ENCODE data around the gene MYL12B.
"Not testable (repeated sequence)": the region's sequence is repeated elsewhere in the genome, so short reads cannot be mapped to it uniquely, and the experiment has no call there.

The MYL12B gene

GRCh38 chr18:3305933-3306332 is 44.0 kb downstream of the MYL12B start:
- CTCF ChIA-PET = interaction anchor here (1.3 kb wide), 1 partner anchor 360 kb away, joined by 5 read pairs; no protein-coding TSS in a partner anchor
- POLR2A ChIA-PET = interaction anchor here (0.6 kb wide), 1 partner anchor 227 kb away, joined by 3 read pairs; no protein-coding TSS in a partner anchor
- no peak overlapping the region for H3K4me3 ChIP-seq (ENCODE audit: low read depth, low read length)
- no peak for TF ChIP-seq CTCF (IDR thresholded peaks at IDR 0.05; ENCODE audit: insufficient read depth, low read length, missing control alignments)
- no peak for DNase-seq (ENCODE audit: low read depth, low spot score)

DNA sequence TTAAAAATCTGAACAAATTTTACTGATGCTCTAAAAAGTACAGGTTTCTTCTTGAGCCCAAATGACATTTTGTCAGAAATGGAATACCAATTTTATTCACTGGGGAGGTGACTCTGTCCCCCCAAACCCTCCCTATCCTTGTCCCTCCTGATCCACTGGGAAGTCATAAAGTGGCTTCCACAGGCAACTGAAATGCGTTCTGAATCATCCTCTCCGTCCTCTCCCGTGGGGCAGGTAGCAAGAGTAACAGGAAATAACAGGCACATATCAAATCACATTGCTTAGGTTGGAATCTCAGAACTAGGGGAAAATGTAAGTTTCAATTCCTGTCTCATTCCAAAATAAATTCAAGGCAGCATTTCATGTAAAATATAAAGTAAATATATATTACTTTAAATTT is 44.5 kb downstream of the MYL12B start:
- CTCF ChIA-PET = interaction anchor here (1.3 kb wide), 1 partner anchor 360 kb away, joined by 5 read pairs; no protein-coding TSS in a partner anchor
- no peak for TF ChIP-seq CTCF (IDR thresholded peaks at IDR 0.05; ENCODE audit: insufficient read depth, low read length, missing control alignments)
- DNase-seq (ENCODE audit: low read depth, low spot score) = no peak
- H3K4me3 ChIP-seq (ENCODE audit: low read depth, low read length) = no peak overlapping the region
- POLR2A ChIA-PET = interaction anchor here (0.6 kb wide), 1 partner anchor 226 kb away, joined by 3 read pairs; no protein-coding TSS in a partner anchor

DNA sequence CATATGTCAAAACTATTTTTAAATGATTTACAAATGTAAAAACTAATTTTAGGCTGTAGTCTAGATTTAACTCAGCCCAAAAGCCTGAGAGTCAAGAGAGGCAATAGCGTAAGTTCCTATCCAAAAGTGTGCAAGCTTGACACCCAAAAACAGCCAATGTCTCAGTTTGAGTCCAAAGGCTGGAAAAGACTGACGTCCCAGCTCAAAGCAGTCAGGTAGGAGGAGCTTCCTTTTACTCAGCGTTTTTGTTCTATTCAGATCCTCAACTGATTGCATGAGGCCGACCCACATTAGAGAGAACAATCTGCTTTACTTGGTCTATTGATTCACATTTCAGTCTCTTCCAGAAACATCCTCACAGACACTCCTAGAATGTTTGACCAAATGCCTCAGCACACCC is 51.8 kb downstream of the MYL12B start:
- TF ChIP-seq CTCF (IDR thresholded peaks at IDR 0.05; ENCODE audit: insufficient read depth, low read length, missing control alignments) = no peak
- POLR2A ChIA-PET = no interaction called here
- no peak for DNase-seq (ENCODE audit: low read depth, low spot score)
- no peak overlapping the region for H3K4me3 ChIP-seq (ENCODE audit: low read depth, low read length)
- CTCF ChIA-PET = interaction anchor here (1.6 kb wide), 1 partner anchor 353 kb away, joined by 4 read pairs; no protein-coding TSS in a partner anchor

DNA sequence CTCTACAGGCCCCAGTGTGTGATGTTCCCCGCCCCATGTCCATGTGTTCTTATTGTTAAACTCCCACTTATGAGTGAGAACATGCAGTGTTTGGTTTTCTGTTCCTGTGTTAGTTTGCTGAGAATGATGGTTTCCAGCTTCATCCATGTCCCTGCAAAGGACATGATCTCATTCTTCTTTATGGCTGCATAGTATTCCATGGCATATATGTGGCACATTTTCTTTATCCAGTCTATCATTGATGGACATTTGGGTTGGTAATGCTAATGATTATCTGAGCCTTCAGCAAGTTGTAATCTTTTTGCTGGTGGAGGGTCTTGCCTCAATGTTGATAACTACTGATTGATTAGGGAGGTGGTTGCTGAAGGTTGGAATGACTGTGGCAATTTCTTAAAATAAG is 53.4 kb downstream of the MYL12B start:
- CTCF ChIA-PET; POLR2A ChIA-PET; DNase-seq (ENCODE audit: low read depth, low spot score): not testable (repeated sequence)

GRCh38 chr18:3319399-3319798 is 57.5 kb downstream of the MYL12B start:
- POLR2A ChIA-PET = no interaction called here
- no peak overlapping the region for H3K4me3 ChIP-seq (ENCODE audit: low read depth, low read length)
- TF ChIP-seq CTCF (IDR thresholded peaks at IDR 0.05; ENCODE audit: insufficient read depth, low read length, missing control alignments) = no peak
- DNase-seq (ENCODE audit: low read depth, low spot score) = no peak
- CTCF ChIA-PET = interaction anchor here (3.0 kb wide), 1 partner anchor 22 kb away, joined by 9 read pairs; no protein-coding TSS in a partner anchor

More for the DNA sequence above, 53.4 kb downstream of the MYL12B start:
- H3K4me3 ChIP-seq (ENCODE audit: low read depth, low read length) = not testable (repeated sequence)

DNA sequence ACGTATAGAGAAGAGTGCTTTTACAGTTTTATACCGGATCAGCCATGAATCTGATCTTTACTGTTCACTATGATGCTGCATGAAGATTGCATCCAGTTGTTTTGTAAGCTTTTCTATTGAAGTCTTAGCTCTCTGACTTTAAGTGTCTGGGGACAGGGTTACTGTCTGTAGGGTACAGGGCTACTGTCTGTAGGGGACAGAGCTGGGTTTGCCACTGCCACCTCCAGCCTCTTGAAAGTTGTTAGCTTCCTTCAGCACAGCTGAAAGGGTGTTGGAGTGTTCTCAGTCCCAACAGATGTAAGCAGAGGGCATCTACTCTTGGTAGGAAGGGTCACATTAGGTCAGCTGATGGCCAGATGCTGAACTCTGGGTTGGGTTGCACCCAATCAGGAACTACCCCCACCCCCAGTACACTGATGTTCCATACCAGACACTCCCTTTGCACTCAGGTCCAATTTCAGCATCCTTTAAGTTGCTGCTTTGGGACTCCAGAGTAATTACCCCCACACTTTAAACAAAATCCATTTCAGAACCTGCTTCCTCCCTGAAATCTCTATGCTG is 58.0 kb downstream of the MYL12B start:
- POLR2A ChIA-PET = no interaction called here
- no peak for DNase-seq (ENCODE audit: low read depth, low spot score)
- TF ChIP-seq CTCF (IDR thresholded peaks at IDR 0.05; ENCODE audit: insufficient read depth, low read length, missing control alignments) = no peak
- CTCF ChIA-PET = interaction anchor here (3.0 kb wide), 1 partner anchor 23 kb away, joined by 9 read pairs; no protein-coding TSS in a partner anchor
- no peak overlapping the region for H3K4me3 ChIP-seq (ENCODE audit: low read depth, low read length)

Data from AG04449 (cell line).